Measurements from ENCODE around the gene CTNND2. TPM values are rescaled to one million over a fixed set of nuclear protein-coding genes. Genes with fewer than 3 reads are reported as not detected.

CTNND2 gene
- total RNA-seq, 1 experiment from 2014 or later = not detected

GRCh38 chr5:10974850-10975249 lies 929.4 kb downstream of the CTNND2 start:
- no peaks in the 10 kb centered on the region for H3K9me3 ChIP-seq (ENCODE audit: low read depth, low read length, poor library complexity, severe bottlenecking)
- no peaks in the 10 kb centered on the region for H3K36me3 ChIP-seq (ENCODE audit: insufficient read depth, low read length, poor library complexity, severe bottlenecking)
- intact Hi-C loops (cut with micrococcal nuclease; ENCODE audit: unreplicated experiment) = no loop called here
- no TSS peak for BruUV-seq (replicated peaks)
- DNase-seq (ENCODE audit: low spot score) = no peak
- H3K27me3 ChIP-seq (replicated peaks; ENCODE audit: insufficient read depth, low read depth, low read length, poor library complexity) = no peaks in the 10 kb centered on the region
- POLR2A ChIA-PET (ENCODE audit: low non-redundant PET) = no interaction called here
- no peak for TF ChIP-seq EZH2 (IDR thresholded peaks at IDR 0.05; ENCODE audit: borderline replicate concordance, low read depth, low read length, poor library complexity, severe bottlenecking)
- TF ChIP-seq CTCF (conservative IDR thresholded peaks at IDR 0.05; ENCODE audit: low read depth, low read length) = no peak
- no peak overlapping the region for H3K27ac ChIP-seq (ENCODE audit: low read depth, low read length, poor library complexity, severe bottlenecking)
- no peaks in the 10 kb centered on the region for H3K4me1 ChIP-seq (ENCODE audit: insufficient read depth, low read length, poor library complexity, severe bottlenecking)
- no peak overlapping the region for H3K4me3 ChIP-seq (ENCODE audit: low read depth, low read length, poor library complexity, severe bottlenecking)
- CTCF ChIA-PET = no interaction called here

- BruUV-seq (replicated peaks) = no TSS peak
- no peaks in the 10 kb centered on the region for H3K9me3 ChIP-seq (ENCODE audit: low read depth, low read length, poor library complexity, severe bottlenecking)
- no peak overlapping the region for H3K27ac ChIP-seq (ENCODE audit: low read depth, low read length, poor library complexity, severe bottlenecking)
- no peaks in the 10 kb centered on the region for H3K4me1 ChIP-seq (ENCODE audit: insufficient read depth, low read length, poor library complexity, severe bottlenecking)
- intact Hi-C loops (cut with micrococcal nuclease; ENCODE audit: unreplicated experiment) = no loop called here
- peaks cover 5% of the 10 kb centered on the region for H3K27me3 ChIP-seq (replicated peaks; ENCODE audit: insufficient read depth, low read depth, low read length, poor library complexity)
- DNase-seq (ENCODE audit: low spot score) = no peak
- POLR2A ChIA-PET (ENCODE audit: low non-redundant PET) = no interaction called here
- no peak for TF ChIP-seq CTCF (conservative IDR thresholded peaks at IDR 0.05; ENCODE audit: low read depth, low read length)
- no peak for TF ChIP-seq EZH2 (IDR thresholded peaks at IDR 0.05; ENCODE audit: borderline replicate concordance, low read depth, low read length, poor library complexity, severe bottlenecking)
- CTCF ChIA-PET = no interaction called here
- H3K36me3 ChIP-seq (ENCODE audit: insufficient read depth, low read length, poor library complexity, severe bottlenecking) = no peaks in the 10 kb centered on the region
- no peak overlapping the region for H3K4me3 ChIP-seq (ENCODE audit: low read depth, low read length, poor library complexity, severe bottlenecking)
Measured at GRCh38 chr5:10973316-10973715, 930.9 kb downstream of the CTNND2 start.

- TF ChIP-seq CTCF (conservative IDR thresholded peaks at IDR 0.05; ENCODE audit: low read depth, low read length) = no peak
- TF ChIP-seq EZH2 (IDR thresholded peaks at IDR 0.05; ENCODE audit: borderline replicate concordance, low read depth, low read length, poor library complexity, severe bottlenecking) = no peak
- DNase-seq (ENCODE audit: low spot score) = no peak
- H3K4me3 ChIP-seq (ENCODE audit: low read depth, low read length, poor library complexity, severe bottlenecking) = no peak overlapping the region
- POLR2A ChIA-PET (ENCODE audit: low non-redundant PET) = no interaction called here
- no peaks in the 10 kb centered on the region for H3K4me1 ChIP-seq (ENCODE audit: insufficient read depth, low read length, poor library complexity, severe bottlenecking)
- BruUV-seq (replicated peaks) = no TSS peak
- no peaks in the 10 kb centered on the region for H3K36me3 ChIP-seq (ENCODE audit: insufficient read depth, low read length, poor library complexity, severe bottlenecking)
- no peak overlapping the region for H3K27ac ChIP-seq (ENCODE audit: low read depth, low read length, poor library complexity, severe bottlenecking)
- peaks cover 8% of the 10 kb centered on the region for H3K27me3 ChIP-seq (replicated peaks; ENCODE audit: insufficient read depth, low read depth, low read length, poor library complexity)
- intact Hi-C loops (cut with micrococcal nuclease; ENCODE audit: unreplicated experiment) = no loop called here
- H3K9me3 ChIP-seq (ENCODE audit: low read depth, low read length, poor library complexity, severe bottlenecking) = no peaks in the 10 kb centered on the region
- CTCF ChIA-PET = no interaction called here
Measured at GRCh38 chr5:10969684-10970180, 934.5 kb downstream of the CTNND2 start.

All from A673 (cell line).